Measurements from ENCODE around the gene PRF1.

PRF1 gene

GRCh38 chr10:70578371-70578947, 24.1 kb downstream of the PRF1 start:
- H3K9me3 ChIP-seq (ENCODE audit: control insufficient read depth in 1 of 2, low read length in 2 of 2) = no peaks in the 10 kb centered on the region
- H3K27me3 ChIP-seq (ENCODE audit: control insufficient read depth in 1 of 2, insufficient read depth in 2 of 2, low read length in 2 of 2) = no peaks in the 10 kb centered on the region
- no peak overlapping the region for H3K27ac ChIP-seq (ENCODE audit: low read depth, low read length)
- H3K4me3 ChIP-seq (ENCODE audit: low read depth in 1 of 2, low read length in 2 of 2) = no peak overlapping the region
- no peak overlapping the region for H3K9ac ChIP-seq (ENCODE audit: low read depth in 1 of 2, low read length in 2 of 2)
- H3K36me3 ChIP-seq (ENCODE audit: control insufficient read depth in 1 of 2, insufficient read depth in 2 of 2, low read length in 2 of 2) = no peaks in the 10 kb centered on the region
- peaks cover 26% of the 10 kb centered on the region in 2 donors for H3K4me1 ChIP-seq (ENCODE audit: control insufficient read depth in 1 of 2, insufficient read depth in 2 of 2, low read length in 2 of 2)

DNA sequence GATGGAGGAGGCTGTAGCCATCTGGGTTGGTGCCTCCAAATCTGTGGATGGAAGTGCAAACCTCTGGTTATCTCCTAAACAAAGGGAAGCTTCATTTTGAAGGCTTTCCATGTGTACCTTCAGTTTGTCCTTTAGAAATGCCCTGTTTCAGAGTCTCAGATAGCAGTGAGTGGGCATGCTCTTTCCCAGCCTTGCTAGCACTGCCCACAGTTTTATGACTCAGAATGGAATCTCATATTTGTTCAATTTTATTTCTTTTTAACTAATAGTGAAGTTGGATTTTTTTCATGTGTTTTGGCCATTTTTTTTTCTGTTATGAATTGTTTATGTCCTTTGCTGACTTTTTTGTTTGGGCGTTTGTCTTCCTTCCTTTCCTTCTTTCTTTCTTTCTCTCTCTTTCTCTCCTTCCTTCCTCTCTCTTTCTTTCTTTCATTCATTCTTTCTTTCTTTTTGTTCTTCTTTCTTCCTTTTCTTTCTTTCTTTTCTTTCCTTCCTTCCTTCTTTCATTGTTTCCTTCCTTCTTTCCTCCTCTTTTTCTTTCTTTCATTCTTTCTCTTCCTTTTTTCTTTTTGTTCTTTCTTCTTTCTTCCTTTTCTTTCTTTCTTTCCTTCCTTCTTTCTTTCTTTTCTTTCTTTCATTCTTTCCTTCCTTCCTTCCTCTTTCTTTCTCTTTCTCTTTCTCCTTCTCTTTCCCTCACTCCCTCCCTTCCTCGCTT, 25.6 kb downstream of the PRF1 start:
- Histone ChIP-seq H3K27me3 (ENCODE audit: control insufficient read depth in 1 of 2, insufficient read depth in 2 of 2, low read length in 2 of 2) (no peaks in the 10 kb centered on the region), H3K4me1 (ENCODE audit: control insufficient read depth in 1 of 2, insufficient read depth in 2 of 2, low read length in 2 of 2) (peaks cover 26% of the 10 kb centered on the region in 2 donors), H3K4me3 (ENCODE audit: low read depth in 1 of 2, low read length in 2 of 2) (peak overlapping the region in 1 of 2 donors; percentile 58), H3K9ac (ENCODE audit: low read depth in 1 of 2, low read length in 2 of 2) (no peak overlapping the region), H3K36me3 (ENCODE audit: control insufficient read depth in 1 of 2, insufficient read depth in 2 of 2, low read length in 2 of 2) (no peaks in the 10 kb centered on the region), H3K9me3 (ENCODE audit: control insufficient read depth in 1 of 2, low read length in 2 of 2) (no peaks in the 10 kb centered on the region), H3K27ac (ENCODE audit: low read depth, low read length) (peak overlapping the region; percentile 52)

- peak overlapping the region in 1 of 2 donors; percentile 58 for H3K4me3 ChIP-seq (ENCODE audit: low read depth in 1 of 2, low read length in 2 of 2)
These were observed 26.4 kb downstream of the PRF1 start for GRCh38 chr10:70575874-70576802.

DNA sequence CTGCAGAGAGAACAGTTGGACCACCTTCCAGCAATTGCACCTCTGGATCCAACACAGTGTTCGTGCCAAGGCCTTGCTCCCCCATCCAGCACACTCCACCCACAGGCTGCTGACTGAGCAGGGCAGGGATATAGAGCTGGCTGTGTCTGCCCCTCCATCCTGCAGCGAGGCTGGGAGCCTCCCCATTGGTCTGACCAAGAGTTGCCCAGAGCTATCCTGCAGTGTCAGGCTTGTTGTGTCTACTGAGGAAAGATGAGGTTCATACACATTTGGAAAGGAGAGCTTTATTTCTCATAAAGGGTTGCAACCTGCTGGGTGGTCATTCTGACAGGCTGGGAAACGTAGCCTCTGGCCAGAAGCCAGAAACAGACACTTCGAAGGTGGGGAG, 27.1 kb downstream of the PRF1 start:
- no peaks in the 10 kb centered on the region for H3K27me3 ChIP-seq (ENCODE audit: control insufficient read depth in 1 of 2, insufficient read depth in 2 of 2, low read length in 2 of 2)
- no peak overlapping the region for H3K9ac ChIP-seq (ENCODE audit: low read depth in 1 of 2, low read length in 2 of 2)
- H3K27ac ChIP-seq (ENCODE audit: low read depth, low read length) = no peak overlapping the region
- H3K4me1 ChIP-seq (ENCODE audit: control insufficient read depth in 1 of 2, insufficient read depth in 2 of 2, low read length in 2 of 2) = peaks cover 26% of the 10 kb centered on the region in 2 donors
- H3K36me3 ChIP-seq (ENCODE audit: control insufficient read depth in 1 of 2, insufficient read depth in 2 of 2, low read length in 2 of 2) = no peaks in the 10 kb centered on the region
- H3K9me3 ChIP-seq (ENCODE audit: control insufficient read depth in 1 of 2, low read length in 2 of 2) = no peaks in the 10 kb centered on the region
- no peak overlapping the region for H3K4me3 ChIP-seq (ENCODE audit: low read depth in 1 of 2, low read length in 2 of 2)

More at GRCh38 chr10:70575874-70576802, 26.4 kb downstream of the PRF1 start:
- Histone ChIP-seq H3K27ac (ENCODE audit: low read depth, low read length) (peak overlapping the region; percentile 52), H3K27me3 (ENCODE audit: control insufficient read depth in 1 of 2, insufficient read depth in 2 of 2, low read length in 2 of 2) (no peaks in the 10 kb centered on the region), H3K36me3 (ENCODE audit: control insufficient read depth in 1 of 2, insufficient read depth in 2 of 2, low read length in 2 of 2) (no peaks in the 10 kb centered on the region), H3K9ac (ENCODE audit: low read depth in 1 of 2, low read length in 2 of 2) (no peak overlapping the region), H3K4me1 (ENCODE audit: control insufficient read depth in 1 of 2, insufficient read depth in 2 of 2, low read length in 2 of 2) (peaks cover 26% of the 10 kb centered on the region in 2 donors), H3K9me3 (ENCODE audit: control insufficient read depth in 1 of 2, low read length in 2 of 2) (no peaks in the 10 kb centered on the region)

- H3K36me3 ChIP-seq (ENCODE audit: control insufficient read depth in 1 of 2, insufficient read depth in 2 of 2, low read length in 2 of 2) = no peaks in the 10 kb centered on the region
- H3K9me3 ChIP-seq (ENCODE audit: control insufficient read depth in 1 of 2, low read length in 2 of 2) = no peaks in the 10 kb centered on the region
- no peaks in the 10 kb centered on the region for H3K27me3 ChIP-seq (ENCODE audit: control insufficient read depth in 1 of 2, insufficient read depth in 2 of 2, low read length in 2 of 2)
- H3K27ac ChIP-seq (ENCODE audit: low read depth, low read length) = no peak overlapping the region
- H3K9ac ChIP-seq (ENCODE audit: low read depth in 1 of 2, low read length in 2 of 2) = no peak overlapping the region
- peaks cover 19% of the 10 kb centered on the region in 2 donors for H3K4me1 ChIP-seq (ENCODE audit: control insufficient read depth in 1 of 2, insufficient read depth in 2 of 2, low read length in 2 of 2)
- no peak overlapping the region for H3K4me3 ChIP-seq (ENCODE audit: low read depth in 1 of 2, low read length in 2 of 2)
These were observed 28.7 kb downstream of the PRF1 start for GRCh38 chr10:70573599-70574506.

DNA sequence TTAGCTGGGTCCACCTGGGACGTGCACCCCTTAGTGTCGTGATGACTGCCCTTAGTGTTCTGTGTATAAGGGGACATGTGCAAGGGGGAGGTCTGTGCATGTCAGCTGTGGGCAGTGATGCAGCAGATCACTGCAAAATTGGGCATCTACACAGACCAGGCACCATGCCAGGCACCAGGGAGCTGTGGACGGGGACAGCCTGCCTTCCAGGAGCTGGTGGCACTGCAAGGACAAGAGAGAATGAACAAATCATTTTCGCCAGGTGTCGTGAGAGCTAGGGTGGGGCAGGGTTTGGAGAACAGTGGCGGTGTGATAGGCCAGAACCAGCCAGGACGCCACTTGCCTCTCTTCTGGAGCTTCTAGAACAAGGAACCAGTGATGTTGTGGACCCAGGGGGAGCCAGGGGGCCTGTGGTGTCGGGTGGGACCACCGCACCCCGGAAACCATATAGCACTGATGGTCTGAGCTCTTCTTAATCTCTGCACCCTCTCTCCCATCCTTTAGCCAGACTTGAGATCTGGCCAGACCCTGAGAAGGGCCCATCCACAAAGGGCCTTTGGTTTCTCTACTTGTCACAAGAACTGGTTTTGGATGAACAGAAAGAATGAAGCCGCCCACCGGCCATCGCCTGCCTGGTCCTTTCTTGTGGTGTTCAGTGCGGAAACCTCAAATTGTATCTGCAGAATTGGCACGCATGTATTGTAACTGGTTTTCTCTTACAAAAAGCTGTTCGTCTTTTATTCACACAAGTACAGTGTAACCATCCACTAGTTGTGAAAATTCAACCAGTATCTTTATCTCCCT, 30.7 kb downstream of the PRF1 start:
- Histone ChIP-seq H3K27ac (ENCODE audit: low read depth, low read length) (no peak overlapping the region), H3K9me3 (ENCODE audit: control insufficient read depth in 1 of 2, low read length in 2 of 2) (no peaks in the 10 kb centered on the region), H3K4me3 (ENCODE audit: low read depth in 1 of 2, low read length in 2 of 2) (no peak overlapping the region), H3K36me3 (ENCODE audit: control insufficient read depth in 1 of 2, insufficient read depth in 2 of 2, low read length in 2 of 2) (no peaks in the 10 kb centered on the region), H3K4me1 (ENCODE audit: control insufficient read depth in 1 of 2, insufficient read depth in 2 of 2, low read length in 2 of 2) (peaks cover 16% of the 10 kb centered on the region in 2 donors), H3K9ac (ENCODE audit: low read depth in 1 of 2, low read length in 2 of 2) (no peak overlapping the region), H3K27me3 (ENCODE audit: control insufficient read depth in 1 of 2, insufficient read depth in 2 of 2, low read length in 2 of 2) (no peaks in the 10 kb centered on the region)

DNA sequence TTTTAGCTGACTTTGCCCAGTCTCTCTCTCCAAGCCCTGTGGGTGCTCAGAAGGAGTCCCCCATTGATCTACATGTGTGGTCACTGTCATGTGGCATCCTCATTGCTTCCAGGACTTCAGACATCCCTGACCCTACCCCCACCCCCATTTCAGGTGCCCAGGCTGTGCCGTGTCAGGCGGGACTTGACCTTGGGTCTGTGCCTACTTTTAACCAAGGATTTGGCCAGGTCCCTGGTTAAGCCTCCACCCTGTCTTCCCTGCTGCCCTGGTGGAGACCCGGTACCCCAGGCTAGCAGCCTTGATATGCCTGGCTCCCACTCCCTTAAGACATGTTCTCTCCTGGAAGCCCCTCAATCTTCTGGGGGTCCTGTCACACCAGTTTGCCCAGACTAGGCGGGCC, 31.3 kb downstream of the PRF1 start:
- Histone ChIP-seq H3K4me3 (ENCODE audit: low read depth in 1 of 2, low read length in 2 of 2) (no peak overlapping the region), H3K4me1 (ENCODE audit: control insufficient read depth in 1 of 2, insufficient read depth in 2 of 2, low read length in 2 of 2) (peaks cover 10% of the 10 kb centered on the region in 2 donors), H3K27me3 (ENCODE audit: control insufficient read depth in 1 of 2, insufficient read depth in 2 of 2, low read length in 2 of 2) (no peaks in the 10 kb centered on the region), H3K27ac (ENCODE audit: low read depth, low read length) (no peak overlapping the region), H3K9me3 (ENCODE audit: control insufficient read depth in 1 of 2, low read length in 2 of 2) (no peaks in the 10 kb centered on the region), H3K36me3 (ENCODE audit: control insufficient read depth in 1 of 2, insufficient read depth in 2 of 2, low read length in 2 of 2) (no peaks in the 10 kb centered on the region), H3K9ac (ENCODE audit: low read depth in 1 of 2, low read length in 2 of 2) (no peak overlapping the region)

GRCh38 chr10:70568781-70569495, 33.6 kb downstream of the PRF1 start:
- Histone ChIP-seq H3K27ac (ENCODE audit: low read depth, low read length) (no peak overlapping the region), H3K4me3 (ENCODE audit: low read depth in 1 of 2, low read length in 2 of 2) (no peak overlapping the region), H3K9me3 (ENCODE audit: control insufficient read depth in 1 of 2, low read length in 2 of 2) (no peaks in the 10 kb centered on the region), H3K9ac (ENCODE audit: low read depth in 1 of 2, low read length in 2 of 2) (no peak overlapping the region), H3K36me3 (ENCODE audit: control insufficient read depth in 1 of 2, insufficient read depth in 2 of 2, low read length in 2 of 2) (no peaks in the 10 kb centered on the region), H3K4me1 (ENCODE audit: control insufficient read depth in 1 of 2, insufficient read depth in 2 of 2, low read length in 2 of 2) (no peaks in the 10 kb centered on the region), H3K27me3 (ENCODE audit: control insufficient read depth in 1 of 2, insufficient read depth in 2 of 2, low read length in 2 of 2) (no peaks in the 10 kb centered on the region)
